ENCODE measurements around the gene SHTN1.

- TF ChIP-seq, protein P1, sequence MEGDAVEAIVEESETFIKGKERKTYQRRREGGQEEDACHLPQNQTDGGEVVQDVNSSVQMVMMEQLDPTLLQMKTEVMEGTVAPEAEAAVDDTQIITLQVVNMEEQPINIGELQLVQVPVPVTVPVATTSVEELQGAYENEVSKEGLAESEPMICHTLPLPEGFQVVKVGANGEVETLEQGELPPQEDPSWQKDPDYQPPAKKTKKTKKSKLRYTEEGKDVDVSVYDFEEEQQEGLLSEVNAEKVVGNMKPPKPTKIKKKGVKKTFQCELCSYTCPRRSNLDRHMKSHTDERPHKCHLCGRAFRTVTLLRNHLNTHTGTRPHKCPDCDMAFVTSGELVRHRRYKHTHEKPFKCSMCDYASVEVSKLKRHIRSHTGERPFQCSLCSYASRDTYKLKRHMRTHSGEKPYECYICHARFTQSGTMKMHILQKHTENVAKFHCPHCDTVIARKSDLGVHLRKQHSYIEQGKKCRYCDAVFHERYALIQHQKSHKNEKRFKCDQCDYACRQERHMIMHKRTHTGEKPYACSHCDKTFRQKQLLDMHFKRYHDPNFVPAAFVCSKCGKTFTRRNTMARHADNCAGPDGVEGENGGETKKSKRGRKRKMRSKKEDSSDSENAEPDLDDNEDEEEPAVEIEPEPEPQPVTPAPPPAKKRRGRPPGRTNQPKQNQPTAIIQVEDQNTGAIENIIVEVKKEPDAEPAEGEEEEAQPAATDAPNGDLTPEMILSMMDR (IDR thresholded peaks at IDR 0.05) = no peak
- no peak for TF ChIP-seq POLR2A (IDR thresholded peaks at IDR 0.05)
Measured at GRCh38 chr10:116926426-116926825, 78.6 kb downstream of the SHTN1 start.
